Measurements from ENCODE around the gene RING1. TPM values are rescaled to one million over a fixed set of nuclear protein-coding genes. Genes with fewer than 3 reads are reported as not detected.

The RING1 gene
- polyA plus RNA-seq, 12 donors = 25.4 to 54.2 (median 29.2) TPM; not detected in 1

DNA sequence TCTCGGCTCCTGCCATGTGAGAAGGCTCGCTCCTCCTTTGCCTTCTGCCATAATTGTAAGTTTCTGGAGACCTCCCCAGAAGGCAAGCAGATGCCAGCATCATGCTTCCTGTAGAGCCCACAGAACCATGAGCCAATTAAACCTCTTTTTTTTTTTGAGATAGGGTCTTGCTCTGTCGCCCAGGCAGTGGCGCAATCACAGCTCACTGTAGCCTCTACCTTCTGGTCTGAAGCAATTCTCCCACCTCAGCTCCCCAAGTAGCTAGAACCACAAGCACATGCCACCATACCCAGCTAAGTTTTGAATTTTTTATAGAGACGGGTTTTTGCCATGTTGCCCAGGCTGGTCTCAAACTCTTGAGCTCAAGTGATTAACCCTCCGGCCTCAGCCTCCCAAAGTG, 28.6 kb downstream of the RING1 start:
- DNase-seq = no peak

DNA sequence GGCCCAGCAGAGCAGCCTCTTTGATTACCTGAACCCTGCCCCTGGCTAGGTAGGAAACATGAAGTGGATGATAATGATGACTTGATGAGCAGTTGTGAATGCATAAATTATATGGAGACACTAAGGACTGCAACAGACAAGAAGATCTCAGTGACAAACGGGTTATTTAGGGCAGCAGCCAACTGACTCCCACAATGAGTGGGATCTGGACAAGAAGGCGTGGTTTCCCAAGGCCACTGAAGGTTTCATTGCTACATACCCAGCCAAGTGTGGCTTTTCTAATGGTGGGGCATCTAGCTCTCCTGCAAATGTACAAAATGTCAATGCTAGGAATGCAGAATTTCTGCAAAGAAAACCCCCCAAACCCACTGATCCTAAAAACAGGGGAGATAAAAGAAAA, 29.4 kb downstream of the RING1 start:
- no peak for DNase-seq

DNA sequence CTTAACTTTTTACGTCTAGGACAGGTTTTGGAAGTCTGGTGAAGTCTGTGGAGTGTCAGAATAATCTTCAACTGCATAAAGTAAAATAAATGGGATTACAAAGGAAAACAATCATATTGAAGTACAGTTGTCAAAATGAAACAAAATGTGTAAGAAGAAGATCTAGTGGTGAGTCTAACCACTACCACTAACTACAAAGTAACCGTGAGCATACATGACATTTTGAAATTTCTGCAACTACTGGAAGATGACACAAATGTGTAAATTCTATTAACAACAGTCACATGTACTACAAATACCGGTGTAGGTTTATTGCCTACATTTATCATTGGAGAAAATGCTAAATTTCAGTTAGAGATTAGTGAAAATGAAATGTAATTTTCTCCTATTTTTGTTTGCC, 33.7 kb downstream of the RING1 start:
- DNase-seq = no peak

DNA sequence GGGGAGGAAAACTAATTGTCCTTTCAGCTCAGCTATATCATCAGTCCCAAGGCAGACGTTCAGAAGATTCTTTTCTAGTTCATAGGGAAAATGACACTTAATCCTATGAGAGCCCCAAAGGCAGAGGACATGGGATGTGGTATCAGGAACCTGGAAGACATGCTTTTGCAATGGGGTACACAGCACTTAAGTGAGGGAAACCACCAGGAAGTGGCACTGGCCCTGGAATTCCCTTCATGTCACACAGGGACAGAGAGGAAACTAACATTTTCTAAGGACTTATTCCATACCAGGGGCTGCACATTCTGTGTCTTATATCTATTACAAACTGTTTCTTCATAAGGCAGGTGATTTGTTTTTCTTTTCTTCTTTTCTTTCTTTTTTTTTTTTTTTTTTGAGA, 35.2 kb downstream of the RING1 start:
- DNase-seq = no peak

DNA sequence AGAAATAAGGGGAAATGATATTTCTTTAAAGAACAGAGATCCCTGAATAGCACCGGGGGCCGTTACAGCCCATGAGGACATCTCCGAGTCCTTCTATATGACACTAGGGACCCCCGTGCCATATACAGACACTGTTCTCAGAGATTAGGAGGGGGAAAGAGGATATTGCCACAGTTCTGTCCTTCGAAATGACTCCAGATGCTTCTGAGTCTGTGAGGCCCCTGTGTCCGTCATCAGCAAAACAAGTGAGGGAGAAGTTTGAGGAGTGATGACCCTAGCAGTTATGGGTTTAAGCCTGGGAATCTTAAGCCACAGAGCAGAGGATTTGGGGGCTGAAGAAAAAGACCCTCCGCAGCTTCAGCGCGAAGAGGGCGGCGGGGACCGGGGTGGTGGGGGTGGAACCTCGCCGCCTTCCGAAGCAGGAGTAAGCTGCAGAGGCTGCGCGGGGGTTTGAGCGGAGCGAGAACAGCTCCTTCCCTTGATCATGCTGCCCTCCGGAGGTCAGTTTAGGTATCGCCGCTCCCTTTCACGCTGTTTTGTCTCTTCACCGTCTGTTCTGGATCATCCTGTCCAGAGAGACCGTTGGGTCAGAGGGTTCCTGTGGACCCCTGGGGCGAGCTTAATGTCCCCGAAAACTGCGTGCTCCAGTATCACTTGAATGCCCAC, 39.8 kb downstream of the RING1 start:
- DNase-seq = peak; percentile 94

DNA sequence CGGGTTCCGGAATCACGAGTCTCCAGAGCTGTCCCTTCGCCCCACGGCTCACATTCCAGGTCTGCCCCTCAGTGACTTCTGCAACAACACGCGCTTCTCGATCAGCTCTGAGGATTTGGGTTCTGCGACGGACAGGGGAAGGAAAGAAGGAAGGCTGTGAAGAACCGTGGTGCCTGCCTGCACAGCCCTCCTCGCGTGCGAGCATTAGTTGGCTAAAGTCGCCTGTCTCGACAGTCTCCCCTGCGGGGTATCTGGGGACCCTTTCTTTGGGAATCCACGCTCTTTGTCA, 40.3 kb downstream of the RING1 start:
- DNase-seq = no peak

DNA sequence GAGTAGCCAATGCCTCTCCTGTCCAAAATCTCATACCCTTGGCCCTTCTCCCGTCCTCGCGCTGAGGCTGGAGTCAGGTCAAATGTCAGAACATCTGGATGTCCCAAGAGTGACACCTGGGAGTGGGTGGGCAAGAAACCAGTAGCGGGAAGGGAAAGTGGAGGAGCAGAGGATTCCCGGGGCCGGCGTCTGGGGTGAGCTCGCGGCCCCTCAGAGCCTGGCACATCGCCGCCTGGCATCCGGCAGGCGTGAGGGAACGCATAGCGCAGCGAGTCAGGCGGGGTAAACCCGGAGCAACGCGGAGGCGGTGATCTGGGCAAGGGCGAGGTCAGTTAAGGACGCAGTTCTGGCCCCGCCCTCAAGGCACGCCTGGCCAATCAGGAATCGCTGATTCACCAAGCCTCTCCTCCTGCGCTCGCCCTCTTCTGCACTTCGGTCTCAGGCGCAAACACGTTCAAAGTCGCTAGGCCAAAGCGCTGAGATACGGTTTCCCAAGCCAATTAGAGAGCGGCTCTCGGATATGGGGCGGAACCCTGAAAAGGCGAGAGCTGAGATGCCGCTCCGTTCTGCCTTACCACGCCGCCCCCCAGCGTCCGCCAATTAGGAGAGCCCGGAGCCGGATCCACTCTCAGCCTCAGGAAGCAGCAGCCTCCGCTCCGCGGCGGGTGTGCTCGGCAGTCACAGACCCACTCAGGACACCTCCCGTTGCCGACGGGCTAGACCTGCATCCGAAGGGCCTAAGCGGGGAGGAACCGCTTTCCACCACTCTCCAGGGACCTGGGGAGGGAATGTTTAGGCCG, 40.8 kb downstream of the RING1 start:
- peak; percentile 97 for DNase-seq

DNA sequence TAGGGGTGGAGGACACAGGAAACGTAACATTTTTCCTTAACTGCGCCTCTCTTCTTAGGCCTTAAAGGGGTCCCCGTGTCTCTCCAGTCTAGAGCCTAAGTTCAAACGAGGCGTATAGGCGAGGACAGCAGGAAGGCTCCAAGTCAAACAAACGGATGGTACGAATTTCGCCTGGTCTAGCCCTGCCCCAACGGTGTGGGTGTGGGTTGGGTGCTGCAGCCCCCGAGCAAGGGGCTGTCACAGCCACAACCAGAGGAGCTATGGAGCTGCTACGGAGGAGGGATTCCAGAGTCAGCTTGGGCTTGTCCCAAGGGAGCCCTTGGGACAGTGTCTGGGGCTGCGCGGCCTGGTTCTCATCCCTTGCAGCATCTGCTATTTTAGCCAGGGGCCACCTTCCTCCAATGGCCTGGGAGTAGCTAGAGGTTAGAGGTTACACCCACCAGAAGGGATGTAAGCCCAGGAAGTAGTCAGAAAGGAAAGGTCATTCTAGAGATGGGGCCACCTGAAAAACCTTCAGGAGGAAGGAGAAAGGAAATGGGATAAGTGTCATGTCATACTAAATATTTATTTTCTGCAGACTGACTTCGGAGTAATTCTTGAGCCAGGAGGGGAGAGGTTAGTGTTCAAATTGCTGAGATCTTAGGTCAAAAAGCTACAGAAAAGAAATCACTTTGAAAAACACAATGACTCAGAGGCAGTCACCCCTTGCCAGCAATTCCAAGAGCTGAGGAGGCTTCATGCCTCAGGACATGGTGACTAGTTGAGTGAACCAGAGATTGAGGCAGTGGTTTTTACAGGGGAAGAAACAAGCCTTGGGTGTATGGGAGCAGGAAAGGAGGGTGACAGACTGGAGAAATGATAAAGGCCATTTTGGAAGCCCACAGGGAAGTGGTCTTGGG, 41.7 kb downstream of the RING1 start:
- DNase-seq = no peak

DNA sequence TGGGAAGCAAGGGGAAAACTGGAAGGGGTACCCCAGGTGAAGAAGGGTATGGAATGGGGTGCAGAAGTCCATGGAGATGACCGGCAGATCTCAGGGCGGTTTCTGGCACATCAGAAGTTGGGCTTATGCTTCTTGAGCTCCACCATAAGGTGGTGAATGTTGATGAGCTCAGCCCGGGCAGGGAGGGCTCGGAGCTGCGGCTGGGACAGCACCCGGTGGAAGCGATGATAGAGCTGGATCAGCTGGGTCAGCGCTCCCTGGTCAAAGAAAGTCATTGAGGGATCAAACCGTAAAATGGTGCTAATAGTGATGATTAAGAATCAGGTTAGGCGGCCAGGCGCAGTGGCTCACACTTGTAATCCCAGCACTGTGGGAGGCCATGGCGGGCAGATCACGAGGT, 42.4 kb downstream of the RING1 start:
- DNase-seq = no peak

DNA sequence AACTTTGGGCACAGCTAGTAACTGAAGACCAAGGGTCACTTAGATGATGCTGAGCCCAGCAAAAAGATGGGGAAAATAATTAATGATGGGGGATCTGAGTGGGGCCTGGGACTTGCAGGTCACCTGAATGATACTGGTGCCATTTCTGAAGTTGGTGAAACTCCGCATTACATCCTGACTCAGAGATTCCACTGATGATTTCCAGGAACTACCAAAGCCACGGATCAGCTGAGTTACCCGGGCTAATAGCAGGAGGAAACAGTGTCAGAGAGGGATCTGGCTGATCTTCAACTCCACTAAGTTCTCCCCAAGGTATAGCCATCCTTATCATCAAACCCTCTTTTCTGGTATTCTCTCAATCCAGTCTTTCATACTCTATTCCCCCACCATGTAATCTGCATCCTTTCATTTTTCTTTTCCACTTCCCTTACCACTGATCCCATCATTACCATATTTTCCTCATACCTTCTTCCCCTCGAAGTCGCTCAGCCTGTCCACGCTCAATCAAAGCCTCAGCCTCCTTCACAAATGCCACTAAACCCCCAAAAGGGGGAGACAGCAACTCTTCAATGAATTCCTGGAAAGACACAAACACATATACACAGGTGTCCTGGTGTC, 43.2 kb downstream of the RING1 start:
- no peak for DNase-seq

DNA sequence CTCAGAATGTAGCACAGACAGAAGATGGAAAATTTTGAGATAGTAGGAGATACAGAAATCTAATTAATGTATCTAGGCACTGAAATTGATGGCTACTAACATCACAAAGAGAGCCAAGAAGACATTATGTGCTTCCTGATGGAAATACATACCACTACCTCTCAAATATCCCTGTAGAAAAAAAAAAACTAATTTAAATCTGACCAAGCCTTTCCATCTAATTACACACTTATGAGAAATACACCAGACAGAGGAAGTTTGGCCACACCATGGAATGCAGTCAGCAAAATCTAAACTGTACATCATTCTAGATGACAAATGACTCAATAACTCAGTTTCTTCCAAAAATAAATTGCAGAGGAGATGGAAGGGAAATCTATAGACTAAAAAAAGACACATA, 44.5 kb downstream of the RING1 start:
- DNase-seq = no peak

DNA sequence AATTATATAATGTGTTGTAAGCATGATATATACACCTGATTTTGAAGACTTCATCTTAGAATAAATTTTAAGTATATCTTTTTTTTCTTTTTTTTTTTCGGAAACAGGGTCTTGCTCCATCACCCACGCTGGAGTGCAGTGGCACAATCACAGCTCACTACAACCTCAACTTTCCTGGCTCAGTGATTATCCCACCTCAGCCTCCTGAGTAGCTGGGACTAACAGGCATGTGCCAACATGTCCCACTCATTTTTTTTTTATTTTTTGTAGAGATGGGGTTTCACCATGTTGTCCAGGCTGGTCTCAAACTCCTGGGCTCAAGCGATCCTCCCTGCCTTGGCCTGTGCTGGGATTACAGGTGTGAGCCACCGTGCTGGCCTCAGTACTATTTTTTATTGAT, 46.3 kb downstream of the RING1 start:
- no peak for DNase-seq

DNA sequence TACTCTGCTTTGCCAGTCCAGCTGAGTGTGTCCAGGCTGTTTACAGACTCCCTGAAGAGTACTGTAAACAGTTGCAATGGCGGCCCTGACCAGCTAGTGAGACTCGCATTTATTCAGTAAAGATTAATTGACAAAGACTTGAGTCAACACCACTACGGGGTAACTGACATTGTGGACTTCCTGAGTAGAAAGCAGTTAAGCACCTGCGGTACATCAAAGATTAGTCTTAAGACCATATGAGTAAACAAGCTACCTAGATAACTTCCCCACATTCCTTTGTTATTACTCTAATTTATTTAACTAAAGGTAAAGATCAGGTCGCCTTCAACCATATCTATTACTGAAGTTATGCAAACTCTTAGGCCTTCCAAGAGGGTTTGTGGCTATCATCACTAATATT, 50.7 kb downstream of the RING1 start:
- no peak for DNase-seq

Other genes starting within 250 kb of the RING1 start
- 100 to 1,000 TPM; 144 to 876 (median 162) TPM for gene BRD2, start 239.9 kb upstream of the RING1 start, polyA plus RNA-seq (ENCODE audit: insufficient read length in 12 of 12)
- 1 to 10 TPM in 6 of 12 donors, under 1 TPM in 5, not detected in 1; 0.41 to 8.0 (median 1.6) TPM for gene HLA-DOA, start 198.9 kb upstream of the RING1 start, polyA plus RNA-seq (ENCODE audit: insufficient read length in 12 of 12)
- gene HLA-DPA1, start 134.9 kb upstream of the RING1 start, polyA plus RNA-seq (ENCODE audit: insufficient read length in 12 of 12) = 10 to 100 TPM in 9 of 12 donors, 1 to 10 TPM in 2, not detected in 1; 7.6 to 44.7 (median 13.9) TPM
- gene HLA-DPB1, start 132.5 kb upstream of the RING1 start, polyA plus RNA-seq (ENCODE audit: insufficient read length in 12 of 12) = 10 to 100 TPM in 2 of 12 donors, 1 to 10 TPM in 9, not detected in 1; 2.9 to 29.8 (median 9.0) TPM
- gene COL11A2, start 16.0 kb upstream of the RING1 start, polyA plus RNA-seq (ENCODE audit: insufficient read length in 12 of 12) = 100 to 1,000 TPM in 1 of 12 donors, 10 to 100 TPM in 10, not detected in 1; 32.4 to 120 (median 49.2) TPM
- 10 to 100 TPM in 11 of 12 donors, not detected in 1; 33.8 to 70.0 (median 37.7) TPM for gene RXRB, start 7.8 kb upstream of the RING1 start, polyA plus RNA-seq (ENCODE audit: insufficient read length in 12 of 12)
- 100 to 1,000 TPM in 3 of 12 donors, 10 to 100 TPM in 8, not detected in 1; 62.9 to 117 (median 77.6) TPM for gene SLC39A7, start 7.6 kb upstream of the RING1 start, polyA plus RNA-seq (ENCODE audit: insufficient read length in 12 of 12)
- 10 to 100 TPM in 5 of 12 donors, 1 to 10 TPM in 6, not detected in 1; 7.8 to 20.2 (median 9.8) TPM for gene HSD17B8, start 3.8 kb upstream of the RING1 start, polyA plus RNA-seq (ENCODE audit: insufficient read length in 12 of 12)
- gene VPS52, start 63.4 kb downstream of the RING1 start, polyA plus RNA-seq (ENCODE audit: insufficient read length in 12 of 12) = 10 to 100 TPM in 11 of 12 donors, not detected in 1; 34.7 to 75.9 (median 45.1) TPM
- gene RPS18, start 63.6 kb downstream of the RING1 start, polyA plus RNA-seq (ENCODE audit: insufficient read length in 12 of 12) = 1,000 to 10,000 TPM; 1,205 to 5,224 (median 4,322) TPM
- gene B3GALT4, start 68.6 kb downstream of the RING1 start, polyA plus RNA-seq (ENCODE audit: insufficient read length in 12 of 12) = 1 to 10 TPM in 10 of 12 donors, not detected in 2; 1.3 to 3.8 (median 2.0) TPM
- 10 to 100 TPM in 11 of 12 donors, not detected in 1; 38.8 to 63.5 (median 56.3) TPM for gene WDR46, start 80.7 kb downstream of the RING1 start, polyA plus RNA-seq (ENCODE audit: insufficient read length in 12 of 12)
- 10 to 100 TPM in 11 of 12 donors, not detected in 1; 35.2 to 61.0 (median 41.7) TPM for gene PFDN6, start 81.1 kb downstream of the RING1 start, polyA plus RNA-seq (ENCODE audit: insufficient read length in 12 of 12)
- gene RGL2, start 90.4 kb downstream of the RING1 start, polyA plus RNA-seq (ENCODE audit: insufficient read length in 12 of 12) = 10 to 100 TPM in 11 of 12 donors, not detected in 1; 43.6 to 81.3 (median 52.1) TPM
- gene TAPBP, start 105.6 kb downstream of the RING1 start, polyA plus RNA-seq (ENCODE audit: insufficient read length in 12 of 12) = 10 to 100 TPM in 11 of 12 donors, not detected in 1; 15.5 to 50.7 (median 21.1) TPM
- 10 to 100 TPM in 11 of 12 donors, not detected in 1; 10.9 to 35.6 (median 14.3) TPM for gene ZBTB22, start 109.2 kb downstream of the RING1 start, polyA plus RNA-seq (ENCODE audit: insufficient read length in 12 of 12)
- 10 to 100 TPM in 11 of 12 donors, not detected in 1; 26.8 to 51.2 (median 33.1) TPM for gene DAXX, start 114.5 kb downstream of the RING1 start, polyA plus RNA-seq (ENCODE audit: insufficient read length in 12 of 12)
- 10 to 100 TPM in 11 of 12 donors, not detected in 1; 15.2 to 39.0 (median 23.6) TPM for gene KIFC1, start 183.3 kb downstream of the RING1 start, polyA plus RNA-seq (ENCODE audit: insufficient read length in 12 of 12)
- 10 to 100 TPM in 11 of 12 donors, not detected in 1; 31.9 to 72.5 (median 46.3) TPM for gene PHF1, start 202.5 kb downstream of the RING1 start, polyA plus RNA-seq (ENCODE audit: insufficient read length in 12 of 12)
- gene CUTA, start 209.6 kb downstream of the RING1 start, polyA plus RNA-seq (ENCODE audit: insufficient read length in 12 of 12) = 100 to 1,000 TPM in 11 of 12 donors, not detected in 1; 106 to 145 (median 118) TPM
- gene SYNGAP1, start 211.6 kb downstream of the RING1 start, polyA plus RNA-seq (ENCODE audit: insufficient read length in 12 of 12) = 10 to 100 TPM in 11 of 12 donors, not detected in 1; 12.1 to 41.9 (median 16.6) TPM
- gene ZBTB9, start 246.1 kb downstream of the RING1 start, polyA plus RNA-seq (ENCODE audit: insufficient read length in 12 of 12) = 1 to 10 TPM in 11 of 12 donors, not detected in 1; 3.9 to 8.5 (median 6.6) TPM

Data from muscle of arm (tissue), 12 donors.